H1 (cell line): ENCODE measurements around the gene C1QTNF7. TPM values are rescaled to one million over a fixed set of nuclear protein-coding genes. Genes with fewer than 3 reads are reported as not detected.

ENCODE experiments used
- KDM4A ChIP-seq: IDR thresholded peaks from one replicate; pipeline ENCODE4 v1.7.1; 2012; ENCODE audit warnings: low read depth, mild to moderate bottlenecking, moderate library complexity, low read length, inconsistent platforms; ENCODE audit not compliant: severe bottlenecking
- SIX5 ChIP-seq: IDR thresholded peaks from 2 replicates; pipeline ENCODE4 v1.6.1; 2011; ENCODE audit warnings: mild to moderate bottlenecking, low read depth, low read length
- polyA plus RNA-seq, 7 experiments: library from polyadenylated mRNA; depleted of rRNA in 3 of 7; stranded (reverse) in 5 of 7; unstranded in 2 of 7; fragments of >200 nt in 5 of 7; fragments of 200-250 nt in 2 of 7; gene quantifications; 1 replicate in 5 of 7; 2 replicates in 1 of 7; 4 replicates in 1 of 7; pipeline versions ENCODE4 v1.2.1 to v1.2.3, GENCODE V29; 2011 to 2013; ENCODE audit warnings: missing spikeins in 2 of 7, mixed read lengths in 2 of 7
- total RNA-seq: library from RNA; stranded (reverse); fragmentation: NEBNext Ultra II Directional; extraction: Animal tissue kit (Norgen Biotek cat#: 25700); gene quantifications from 2 replicates; pipeline ENCODE4 v1.2.1, GENCODE V29; 2021

The C1QTNF7 gene
- total and polyA plus RNA-seq, 2 of the 8 experiments (the other 6 are each of a cell fraction or from before 2014, with no cell fraction given): not detected

GRCh38 chr4:15427701-15428100, at the start of gene C1QTNF7 (continued):
- TF ChIP-seq KDM4A: no peak
- no peak for TF ChIP-seq SIX5
